Measurements from ENCODE around the gene TADA2A. TPM values are rescaled to one million over a fixed set of nuclear protein-coding genes. Genes with fewer than 3 reads are reported as not detected.

The TADA2A gene
- polyA plus RNA-seq (2013, experiment 1 of 2; ENCODE audit: insufficient read length), result 18.1 TPM
- 15.8 TPM for polyA plus RNA-seq (2013, experiment 2 of 2; ENCODE audit: insufficient read length)

GRCh38 chr17:37406635-37407461 is at the start of gene TADA2A, which contains the start of gene ACACA:
Gene TADA2A (plus strand): TSS chr17:37406886. CDS start chr17:37411366, 4,480 bp downstream.
Gene ACACA (minus strand): TSS chr17:37406836. CDS start chr17:37406299, 537 bp downstream.
- DNase-seq, result peak; percentile 80

GRCh38 chr17:37358098-37358829 is 48.4 kb upstream of the TADA2A start:
- DNase-seq, result peak; percentile 54

DNA sequence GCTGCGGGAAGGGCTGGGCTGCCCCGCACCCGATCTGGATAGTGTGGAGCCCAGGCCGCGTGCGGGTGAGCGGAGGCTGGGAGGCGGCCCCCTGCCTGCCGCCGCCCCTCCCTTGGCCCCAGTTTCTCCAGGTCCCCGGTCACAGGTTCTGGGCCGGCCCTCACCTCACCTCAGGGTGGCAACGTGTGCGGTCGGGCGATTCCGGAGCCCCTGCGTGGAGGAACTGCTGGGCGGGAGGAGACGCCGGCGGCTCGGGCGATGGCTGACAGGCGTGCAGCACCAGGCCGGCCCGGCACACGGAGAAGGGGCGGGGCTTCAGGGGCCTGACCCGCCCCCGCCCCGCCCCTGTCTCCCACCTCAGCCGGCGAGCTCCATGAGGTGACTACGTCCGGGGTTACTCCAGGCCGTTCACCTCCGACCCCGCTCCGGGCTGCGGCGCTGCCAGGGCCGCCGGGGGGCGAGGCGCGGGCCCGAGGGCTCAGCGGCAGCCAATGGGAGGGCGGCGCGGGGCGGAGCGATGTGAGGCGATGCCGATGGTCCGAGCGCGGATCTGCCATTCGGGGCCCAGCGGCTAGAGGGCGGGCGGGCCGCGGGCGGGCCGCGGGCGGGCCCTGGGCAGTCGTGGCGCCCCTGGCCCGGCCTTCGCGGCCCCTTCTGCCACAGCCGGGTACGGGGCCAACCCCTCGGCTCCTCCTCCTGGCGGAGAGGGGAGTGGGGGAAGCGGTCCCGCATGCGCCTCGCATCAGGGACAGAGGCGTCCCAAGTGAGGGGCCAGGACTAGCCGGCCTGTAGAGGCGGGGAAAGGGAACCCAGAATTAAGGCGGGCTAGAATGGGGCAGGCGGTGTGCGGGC is 47.6 kb upstream of the TADA2A start:
- DNase-seq, result peak; percentile 91

DNA sequence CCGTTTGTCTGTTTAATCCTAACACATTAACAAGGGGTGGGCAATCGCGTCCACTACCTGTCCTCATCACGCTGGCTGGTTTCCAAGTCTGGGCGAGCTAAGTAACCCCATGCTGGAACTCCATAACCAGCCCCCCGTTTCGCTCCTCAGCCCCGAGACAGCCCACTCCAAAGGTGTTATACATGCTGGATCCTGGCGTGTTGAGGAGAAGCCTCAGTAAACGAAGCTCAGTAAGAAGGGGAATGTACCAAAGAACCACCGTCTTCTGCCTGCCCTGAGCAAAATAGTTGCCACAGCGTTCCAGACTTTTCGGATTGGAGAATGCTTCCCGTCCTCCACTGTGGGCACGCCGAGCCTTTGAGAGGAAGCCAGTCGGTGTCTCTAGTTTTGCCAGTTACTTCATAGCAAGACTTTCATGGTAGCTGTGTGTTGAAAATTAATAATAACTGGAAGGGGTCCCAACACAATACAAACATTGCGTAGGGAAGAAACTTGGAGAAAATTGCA is 47.0 kb upstream of the TADA2A start:
- DNase-seq, result no peak

DNA sequence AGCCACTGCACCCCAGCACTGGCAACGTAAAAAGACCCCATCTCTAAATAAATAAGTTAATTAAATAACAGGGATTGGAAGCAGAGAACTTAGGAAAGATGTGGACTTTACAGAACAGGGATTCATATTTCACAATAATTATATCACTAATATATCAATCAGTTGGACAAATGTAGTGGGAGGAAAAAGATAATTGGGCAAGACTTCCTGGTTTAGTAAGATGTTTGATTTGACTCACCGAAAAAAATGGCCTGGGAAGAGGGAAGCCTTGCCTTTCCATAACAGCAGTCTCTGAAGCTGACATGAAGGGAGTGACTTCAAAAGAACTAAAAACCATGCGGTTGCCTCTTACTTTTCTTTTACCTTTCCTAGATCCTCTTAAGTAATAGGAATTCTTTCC is 46.1 kb upstream of the TADA2A start:
- DNase-seq, result no peak

DNA sequence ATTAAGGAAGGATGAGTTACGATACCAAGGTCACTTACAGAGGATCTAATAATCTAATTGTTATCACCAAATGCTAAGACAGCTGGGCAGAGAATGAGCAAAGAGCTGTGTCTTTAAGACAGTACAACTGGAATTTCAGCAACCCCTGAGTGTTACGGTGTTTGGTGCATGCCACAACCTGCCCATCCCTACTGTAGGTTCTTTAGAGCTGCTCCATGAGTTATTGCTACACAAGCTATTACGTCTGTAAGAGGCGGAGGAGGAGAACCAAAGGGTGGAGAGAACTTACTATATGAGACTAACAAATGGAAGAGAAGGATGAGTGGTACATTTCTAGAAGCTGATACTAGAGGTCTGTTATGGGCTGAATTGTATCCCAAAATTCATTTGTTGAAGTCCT is 45.1 kb upstream of the TADA2A start:
- no peak for DNase-seq

DNA sequence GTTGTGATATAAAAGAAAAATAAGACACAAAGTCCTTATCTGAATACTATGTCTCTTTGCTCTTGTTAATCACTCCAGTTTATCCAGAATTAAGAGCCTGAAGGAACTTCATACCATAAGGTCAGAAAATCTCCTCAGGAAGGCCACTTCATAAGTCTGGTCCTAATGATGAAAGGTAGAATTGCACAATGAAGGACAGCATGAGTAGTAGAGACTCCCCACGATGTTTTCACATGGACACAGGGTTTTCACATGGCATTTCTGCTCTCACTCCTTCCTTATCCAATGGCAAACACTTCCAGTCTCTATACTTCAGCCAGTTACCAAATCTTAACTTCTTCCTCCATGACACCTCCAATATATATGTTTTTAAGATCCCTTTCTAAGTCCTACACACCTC is 41.1 kb upstream of the TADA2A start:
- no peak for DNase-seq

- DNase-seq, result no peak
Observed at GRCh38 chr17:37368577-37368976, 38.1 kb upstream of the TADA2A start.

- peak; percentile 76 for DNase-seq
Observed at GRCh38 chr17:37373530-37374159, 33.0 kb upstream of the TADA2A start.

DNA sequence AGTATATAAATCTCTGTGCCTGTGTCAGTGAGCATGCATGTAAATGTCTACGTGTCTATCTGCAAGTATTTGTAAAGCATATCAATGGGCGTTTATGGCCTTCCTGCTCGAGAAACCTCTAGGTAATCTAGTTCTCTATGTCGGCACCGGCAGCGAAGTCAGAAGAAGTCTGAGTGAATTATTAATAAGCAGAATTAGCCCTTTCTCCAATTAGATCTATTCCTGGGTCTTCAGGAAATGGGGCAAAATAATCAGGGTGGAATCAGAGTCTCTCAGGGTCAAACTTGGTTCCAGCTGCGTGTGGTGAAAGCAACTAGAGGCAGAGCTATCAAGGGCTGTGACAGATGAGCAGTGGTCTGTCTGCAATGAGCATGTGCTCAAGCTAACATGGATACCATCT is 31.0 kb upstream of the TADA2A start, which contains the start of gene C17orf78:
C17orf78 (plus strand) TSS at position 280 of the 400 bp plus-strand sequence; CDS start at position 388, 108 bp downstream.
- no peak for DNase-seq

GRCh38 chr17:37382056-37382455 is 24.6 kb upstream of the TADA2A start:
- no peak for DNase-seq

- no peak for DNase-seq
Observed at GRCh38 chr17:37384560-37385149, 22.0 kb upstream of the TADA2A start.

GRCh38 chr17:37385474-37385990 is 21.2 kb upstream of the TADA2A start:
- no peak for DNase-seq

DNA sequence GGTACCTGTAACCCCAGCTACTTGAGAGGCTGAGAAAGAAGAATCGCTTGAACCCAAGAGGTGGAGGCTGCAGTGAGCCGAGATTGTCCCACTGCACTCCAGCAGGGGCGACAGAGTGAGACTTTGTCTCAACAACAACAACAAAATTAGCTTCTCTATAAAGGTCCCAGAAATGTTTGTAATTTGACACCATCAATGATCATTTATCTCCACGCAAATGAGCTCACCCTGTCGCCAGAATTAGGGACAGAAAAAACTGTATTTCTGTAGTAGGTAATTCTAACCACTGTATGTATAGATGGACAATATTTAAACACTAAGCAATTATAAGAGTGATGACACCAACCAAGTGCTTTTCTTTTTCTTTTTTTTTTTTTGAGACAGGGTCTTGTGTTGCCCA is 20.2 kb upstream of the TADA2A start:
- DNase-seq, result no peak

DNA sequence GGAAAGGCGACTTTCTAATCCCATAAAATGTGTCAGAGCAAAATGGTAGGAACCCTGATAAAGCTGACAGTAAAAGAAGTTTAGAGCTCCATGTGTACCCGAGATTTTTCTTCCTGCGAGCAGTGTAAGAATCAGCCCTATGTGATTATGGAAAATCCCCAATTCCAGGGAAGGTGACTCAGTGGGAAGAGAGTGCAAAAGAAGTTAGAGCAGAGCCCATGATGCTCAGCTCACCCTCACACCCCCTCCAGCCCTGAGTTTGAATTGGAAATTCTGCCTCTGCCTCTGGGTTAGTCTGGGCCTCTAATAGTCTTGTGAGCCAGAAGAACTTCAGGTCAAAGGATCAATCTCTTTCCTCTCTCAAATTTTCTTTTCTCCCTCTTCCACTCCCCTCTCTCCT is 18.4 kb upstream of the TADA2A start:
- peak; percentile 49 for DNase-seq

- DNase-seq, result no peak
Observed at GRCh38 chr17:37389160-37389559, 17.5 kb upstream of the TADA2A start.

DNA sequence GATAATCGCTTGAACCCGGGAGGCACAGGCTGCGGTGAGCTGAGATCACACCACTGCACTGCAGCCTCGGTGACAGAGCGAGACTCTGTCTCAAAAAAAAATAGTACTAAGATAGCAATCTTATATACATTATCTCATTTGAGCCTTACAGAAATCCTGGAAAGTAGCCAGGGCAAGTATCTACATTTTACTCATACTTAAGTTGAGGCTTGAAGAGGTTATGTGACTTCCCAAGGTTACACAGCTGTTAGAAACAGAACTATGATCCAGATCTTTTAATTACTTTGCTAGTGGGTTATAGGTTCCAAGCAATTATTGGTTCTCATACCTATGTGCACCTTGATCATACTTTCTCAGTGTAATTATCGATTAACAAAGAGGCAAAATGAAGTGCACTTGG is 15.5 kb upstream of the TADA2A start:
- peak; percentile 35 for DNase-seq

DNA sequence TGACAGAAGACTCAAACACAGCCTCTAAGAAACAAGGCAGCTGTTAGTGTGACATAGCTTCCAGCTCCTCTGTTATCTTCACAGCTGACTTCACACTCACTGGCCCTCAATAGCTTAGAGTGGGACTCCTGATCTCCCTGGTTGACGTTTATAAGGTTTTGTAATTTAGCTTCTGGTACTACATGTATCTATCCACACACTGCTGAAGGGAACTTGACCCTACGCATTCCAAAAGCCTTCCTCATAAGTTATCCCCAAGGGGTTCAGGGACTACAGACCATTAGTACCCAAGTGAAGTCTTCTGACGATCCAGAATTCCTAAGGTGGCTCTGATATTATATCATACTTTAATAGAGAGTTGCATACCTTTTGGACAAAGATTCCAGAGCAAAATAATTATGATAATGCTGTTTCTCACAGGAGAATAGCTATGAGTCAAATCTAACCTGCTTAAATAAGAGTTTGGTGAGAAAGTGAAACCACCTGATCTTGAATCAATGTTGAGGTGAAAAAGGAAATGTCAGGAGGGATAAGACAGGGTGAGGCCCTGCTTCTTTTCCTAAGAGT is 14.6 kb upstream of the TADA2A start:
- peak; percentile 67 for DNase-seq

- DNase-seq, result no peak
Observed at GRCh38 chr17:37393352-37393751, 13.3 kb upstream of the TADA2A start.

GRCh38 chr17:37399265-37399803 is 7.4 kb upstream of the TADA2A start:
- DNase-seq, result no peak

Measured in fibroblast of skin of abdomen (primary cell).